Coronary artery (tissue), 2 donors: ENCODE results near the gene BMAL1.

Source experiments
- DNase-seq: peaks from one replicate; pipeline ENCODE4 v3.0.0-alpha.2; 2017; ENCODE audit warnings: low spot score
- H3K27ac ChIP-seq, 2 donors: fragments of 200-600 bp; sonication (generic); one replicate each; pipeline ENCODE4 v1.5.1; 2016 to 2019
- H3K4me3 ChIP-seq: fragments of 200-600 bp; sonication (generic); 2 replicates; pipeline ENCODE4 v1.5.1; 2016; ENCODE audit warnings: mild to moderate bottlenecking, moderate library complexity
- CTCF ChIP-seq: fragments of 200-600 bp; sonication (generic); IDR thresholded peaks from one replicate; pipeline ENCODE4 v1.5.1; 2019; ENCODE audit warnings: antibody characterized with exemption

BMAL1 gene

GRCh38 chr11:13297308-13297916 is 19.8 kb downstream of the BMAL1 start:
- Histone ChIP-seq H3K27ac (no peak overlapping the region), H3K4me3 (no peak overlapping the region)
- no peak for TF ChIP-seq CTCF
- no peak for DNase-seq

GRCh38 chr11:13297917-13298356 is 20.3 kb downstream of the BMAL1 start:
- H3K27ac ChIP-seq = no peak overlapping the region
- no peak overlapping the region for H3K4me3 ChIP-seq
- no peak for TF ChIP-seq CTCF
- DNase-seq = no peak

- no peak overlapping the region for H3K4me3 ChIP-seq
- DNase-seq = no peak
- no peak for TF ChIP-seq CTCF
- no peak overlapping the region for H3K27ac ChIP-seq
Measured at GRCh38 chr11:13298765-13299164, 21.2 kb downstream of the BMAL1 start.

GRCh38 chr11:13301522-13301921 is 23.9 kb downstream of the BMAL1 start:
- no peak for DNase-seq
- no peak overlapping the region for H3K27ac ChIP-seq
- no peak overlapping the region for H3K4me3 ChIP-seq
- TF ChIP-seq CTCF = no peak

GRCh38 chr11:13302420-13302958 is 24.9 kb downstream of the BMAL1 start:
- H3K27ac ChIP-seq = no peak overlapping the region
- no peak for TF ChIP-seq CTCF
- H3K4me3 ChIP-seq = no peak overlapping the region
- no peak for DNase-seq

GRCh38 chr11:13303668-13304649 is 26.4 kb downstream of the BMAL1 start:
- no peak overlapping the region for H3K27ac ChIP-seq
- no peak overlapping the region for H3K4me3 ChIP-seq
- no peak for DNase-seq
- no peak for TF ChIP-seq CTCF
